HCT116 (cell line): ENCODE measurements around the gene CAMK2D. TPM values are rescaled to one million over a fixed set of nuclear protein-coding genes. Genes with fewer than 3 reads are reported as not detected.

Experiments
- ATAC-seq: fragments of 200-7000 bp; cut with Tn5 transposase; 2 replicates; pipeline ENCODE4 v1.9.1; 2020; ENCODE audit warnings: mild to moderate bottlenecking, moderate library complexity
- BruUV-seq: library from RNA; stranded (reverse); fragments of 400-500 nt; replicated peaks from 2 replicates; lab custom pipeline; 2021; lab: Mats Ljungman, UMichigan
- CTCF ChIA-PET: fragments of 300-600 bp; sonication (Branson Sonifier 250); formaldehyde crosslinking; loops from one replicate; lab custom pipeline; 2021; ENCODE audit warnings: antibody characterized with exemption; lab: Charles Lee
- POLR2A ChIA-PET: fragments of 300-600, 350-600 bp; sonication (Branson Sonifier 250); formaldehyde crosslinking; loops from one replicate; lab custom pipeline; 2021; ENCODE audit warnings: antibody characterized with exemption; lab: Charles Lee
- RAD21 ChIA-PET, 2 experiments: fragments of 300-600 bp; sonication (Branson Sonifier 250); formaldehyde crosslinking; loops; one replicate each; lab custom pipeline; 2023; ENCODE audit warnings: low total read pairs in 2 of 2; ENCODE audit not compliant: uncharacterized antibody in 2 of 2, unreplicated experiment in 2 of 2, low non-redundant PET in 1 of 2; lab: Charles Lee
- DNase-seq: peaks from one replicate; pipeline ENCODE4 v3.0.0-alpha.2; 2010; ENCODE audit warnings: low read depth, low spot score
- H2AFZ ChIP-seq: fragments of 200-600 bp; shearing (Covaris generic), sonication (generic); 2 replicates; pipeline ENCODE4 v1.6.1; 2017; ENCODE audit warnings: low read depth, mixed run types, mixed read lengths, antibody characterized with exemption, low read length; ENCODE audit not compliant: poor library complexity, severe bottlenecking
- H3K27ac ChIP-seq: 2 replicates; pipeline ENCODE4 v1.5.1; 2012; ENCODE audit warnings: low read depth, low read length
- H3K27me3 ChIP-seq: fragments of 200-600 bp; sonication (generic); 2 replicates; pipeline ENCODE4 v1.6.1; 2016; ENCODE audit warnings: mixed run types, low read length, mixed read lengths; ENCODE audit not compliant: insufficient read depth
- H3K36me3 ChIP-seq, 2 experiments: fragments of 200-500 bp in 1 of 2; fragments of 200-600 bp in 1 of 2; sonication (Bioruptor generic) in 1 of 2; sonication (generic) in 1 of 2; 2 replicates each; pipeline versions ENCODE4 v1.5.1 to v1.6.1; 2014 to 2016; ENCODE audit warnings: low read length in 2 of 2, inconsistent platforms in 1 of 2, mixed read lengths in 1 of 2, mixed run types in 1 of 2; ENCODE audit not compliant: insufficient read depth in 2 of 2, control insufficient read depth in 1 of 2
- H3K4me1 ChIP-seq, 2 experiments: fragments of 200-600 bp in 1 of 2; sonication (generic) in 1 of 2; 2 replicates each; pipeline versions ENCODE4 v1.5.1 to v1.6.1; 2012 to 2017; ENCODE audit warnings: low read length in 2 of 2, inconsistent platforms in 1 of 2, mild to moderate bottlenecking in 1 of 2, mixed read lengths in 1 of 2, mixed run types in 1 of 2, moderate library complexity in 1 of 2; ENCODE audit not compliant: insufficient read depth in 2 of 2, control insufficient read depth in 1 of 2
- H3K4me2 ChIP-seq: fragments of 200-600 bp; sonication (generic); 2 replicates; pipeline ENCODE4 v1.6.1; 2017; ENCODE audit warnings: mixed run types, low read length, mixed read lengths
- H3K4me3 ChIP-seq, 2 experiments: fragments of 200-600 bp in 1 of 2; sonication (generic) in 1 of 2; replicated peaks in 1 of 2; 2 replicates each; pipeline ENCODE4 v1.5.1; 2011 to 2016; ENCODE audit warnings: low read length in 2 of 2, control low read depth in 1 of 2, low read depth in 1 of 2, mild to moderate bottlenecking in 1 of 2, mixed read lengths in 1 of 2, mixed run types in 1 of 2
- H3K79me2 ChIP-seq: fragments of 200-600 bp; sonication (generic); 2 replicates; pipeline ENCODE4 v1.6.1; 2017; ENCODE audit warnings: mild to moderate bottlenecking, mixed run types, low read length, moderate library complexity, mixed read lengths; ENCODE audit not compliant: insufficient read depth
- H3K9ac ChIP-seq: fragments of 200-600 bp; sonication (generic); 2 replicates; pipeline ENCODE4 v1.6.1; 2016; ENCODE audit warnings: low read length, mixed read lengths
- H3K9me2 ChIP-seq: fragments of 200-600 bp; sonication (generic), shearing (Covaris generic); 2 replicates; pipeline ENCODE4 v1.6.1; 2017; ENCODE audit warnings: mixed run types, mild to moderate bottlenecking, moderate library complexity; ENCODE audit not compliant: insufficient read depth
- H3K9me3 ChIP-seq, 2 experiments: fragments of 200-500 bp in 1 of 2; fragments of 200-600 bp in 1 of 2; sonication (Bioruptor generic) in 1 of 2; sonication (generic) in 1 of 2; 2 replicates each; pipeline ENCODE4 v1.6.1; 2014 to 2017; ENCODE audit warnings: low read length in 2 of 2, mixed read lengths in 2 of 2, inconsistent platforms in 1 of 2, low read depth in 1 of 2, mild to moderate bottlenecking in 1 of 2, mixed run types in 1 of 2, moderate library complexity in 1 of 2; ENCODE audit not compliant: control insufficient read depth in 1 of 2, insufficient read depth in 1 of 2
- H4K20me1 ChIP-seq: fragments of 200-600 bp; sonication (generic), shearing (Covaris generic); 2 replicates; pipeline ENCODE4 v1.6.1; 2017; ENCODE audit warnings: mixed run types, mild to moderate bottlenecking, moderate library complexity; ENCODE audit not compliant: insufficient read depth
- CBX3 ChIP-seq: IDR thresholded peaks from 2 replicates; pipeline ENCODE4 v1.6.1; 2012; ENCODE audit warnings: low read depth
- ELF1 ChIP-seq: IDR thresholded peaks from 2 replicates; pipeline ENCODE4 v1.6.1; 2012; ENCODE audit warnings: low read depth, borderline replicate concordance
- EZH2phosphoT487 ChIP-seq: fragments of 200-600 bp; IDR thresholded peaks from 2 replicates; pipeline ENCODE4 v1.6.1; 2018; ENCODE audit warnings: antibody characterized with exemption, borderline replicate concordance
- FOSL1 ChIP-seq: IDR thresholded peaks from 2 replicates; pipeline ENCODE4 v1.6.1; 2012; ENCODE audit warnings: low read depth
- JUND ChIP-seq: IDR thresholded peaks from 2 replicates; pipeline ENCODE4 v1.6.1; 2012
- RAD21 ChIP-seq: IDR thresholded peaks from 2 replicates; pipeline ENCODE4 v1.6.1; 2012; ENCODE audit warnings: low read depth, mild to moderate bottlenecking
- SIN3A ChIP-seq: IDR thresholded peaks from 2 replicates; pipeline ENCODE4 v1.6.1; 2012; ENCODE audit warnings: low read depth
- SP1 ChIP-seq: IDR thresholded peaks from 2 replicates; pipeline ENCODE4 v1.6.1; 2012; ENCODE audit warnings: low read depth
- SRF ChIP-seq: IDR thresholded peaks from 2 replicates; pipeline ENCODE4 v1.6.1; 2012; ENCODE audit warnings: low read depth
- TCF7L2 ChIP-seq: IDR thresholded peaks from 2 replicates; pipeline ENCODE4 v1.7.0; 2011; ENCODE audit warnings: borderline replicate concordance, inconsistent platforms; ENCODE audit not compliant: insufficient read depth, insufficient read length; ENCODE audit errors: extremely low read depth
- YY1 ChIP-seq: IDR thresholded peaks from 2 replicates; pipeline ENCODE4 v1.6.1; 2011; ENCODE audit warnings: low read length, low read depth, moderate library complexity, mild to moderate bottlenecking; ENCODE audit not compliant: insufficient replicate concordance; ENCODE audit errors: extremely low read depth
- ZFX ChIP-seq: fragments of 450-650 bp; IDR thresholded peaks from 2 replicates; pipeline ENCODE4 v1.6.1; 2017
- ZNF274 ChIP-seq: fragments of 200-500 bp; sonication (Bioruptor generic); IDR thresholded peaks from 2 replicates; pipeline ENCODE4 v1.6.1; 2014; ENCODE audit warnings: mild to moderate bottlenecking, low read depth, low read length, inconsistent platforms
- intact Hi-C: fragments of 100-400 bp; cut with micrococcal nuclease; formaldehyde crosslinking; loops from 2 replicates; pipeline ENCODE4 v1.10.0; 2022
- total RNA-seq: library from RNA; stranded (reverse); gene quantifications from one replicate; pipeline ENCODE4 v1.2.1, GENCODE V29; 2021; ENCODE audit not compliant: unreplicated experiment

The CAMK2D gene
- total RNA-seq, 1 experiment from 2014 or later = 67.0 TPM

GRCh38 chr4:113534711-113535110 lies 226.8 kb downstream of the CAMK2D start:
- Histone ChIP-seq H3K9me3 (no peaks in the 10 kb centered on the region), H2AFZ (no peak overlapping the region), H3K36me3 (no peaks in the 10 kb centered on the region), H3K27me3 (no peaks in the 10 kb centered on the region), H3K79me2 (no peaks in the 10 kb centered on the region), H3K9ac (no peak overlapping the region), H3K4me3 (no peak overlapping the region), H3K4me1 (peaks cover 2 to 7% of the 10 kb centered on the region in 2 experiments; a peak in 2 of 4 replicates), H4K20me1 (no peaks in the 10 kb centered on the region), H3K9me2 (no peaks in the 10 kb centered on the region), H3K4me2 (no peak overlapping the region), H3K27ac (no peak overlapping the region)
- POLR2A ChIA-PET = no interaction called here
- no peak for DNase-seq
- ATAC-seq = no peak
- RAD21 ChIA-PET = no interaction called here
- CTCF ChIA-PET = interaction anchor here (1.2 kb wide), 1 partner anchor 13 kb away, joined by 5 read pairs; no protein-coding TSS in a partner anchor
- TF ChIP-seq SP1 = no peak
- no peak for TF ChIP-seq EZH2phosphoT487
- TF ChIP-seq SIN3A = no peak
- no peak for TF ChIP-seq CBX3
- no peak for TF ChIP-seq RAD21
- no TSS peak for BruUV-seq
- intact Hi-C loops = no loop called here

GRCh38 chr4:113531572-113531971 lies 230.0 kb downstream of the CAMK2D start:
- ChIA-PET POLR2A (no interaction called here), RAD21 (no interaction called here), CTCF (no interaction called here)
- no peak overlapping the region for H3K4me2 ChIP-seq
- H3K36me3 ChIP-seq = no peaks in the 10 kb centered on the region
- H4K20me1 ChIP-seq = no peaks in the 10 kb centered on the region
- ATAC-seq = no peak
- H3K79me2 ChIP-seq = no peaks in the 10 kb centered on the region
- no TSS peak for BruUV-seq
- H3K4me1 ChIP-seq = no peaks in the 10 kb centered on the region
- H3K9me3 ChIP-seq = no peaks in the 10 kb centered on the region
- no peak overlapping the region for H2AFZ ChIP-seq
- H3K9me2 ChIP-seq = no peaks in the 10 kb centered on the region
- H3K27ac ChIP-seq = no peak overlapping the region
- intact Hi-C loops = no loop called here
- no peak for DNase-seq
- no peak overlapping the region for H3K9ac ChIP-seq
- no peak overlapping the region for H3K4me3 ChIP-seq
- TF ChIP-seq ZFX (no peak), FOSL1 (no peak), ELF1 (no peak), TCF7L2 (no peak), EZH2phosphoT487 (no peak), SP1 (no peak), ZNF274 (no peak), RAD21 (no peak), YY1 (no peak), JUND (no peak), SIN3A (no peak), SRF (no peak)
- TF ChIP-seq, all 23 proteins: peak for 0
- no peaks in the 10 kb centered on the region for H3K27me3 ChIP-seq
